ENCODE results near the gene WDR81. TPM values are rescaled to one million over a fixed set of nuclear protein-coding genes. Genes with fewer than 3 reads are reported as not detected.

Gene WDR81
- polyA plus RNA-seq, 2 of the 4 experiments (the other 2 are of a cell fraction) = 4.9 to 26.8 TPM

DNA sequence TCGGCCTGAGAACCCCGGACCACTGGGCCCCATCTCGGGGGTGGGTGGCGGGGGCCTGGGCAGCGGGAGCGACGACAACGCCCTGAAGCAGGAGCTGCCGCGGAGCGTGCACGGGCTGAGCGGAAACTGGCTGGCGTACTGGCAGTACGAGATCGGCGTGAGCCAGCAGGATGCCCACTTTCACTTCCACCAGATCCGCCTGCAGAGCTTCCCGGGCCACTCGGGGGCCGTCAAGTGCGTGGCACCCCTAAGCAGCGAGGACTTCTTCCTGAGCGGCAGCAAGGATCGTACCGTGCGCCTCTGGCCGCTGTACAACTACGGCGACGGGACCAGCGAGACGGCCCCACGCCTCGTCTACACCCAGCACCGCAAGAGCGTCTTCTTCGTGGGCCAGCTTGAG, 9.3 kb downstream of the WDR81 start (continued):
- TF ChIP-seq ZC3H11A (IDR thresholded peaks at IDR 0.05) = no peak
- TF ChIP-seq ZNF302 (CRISPR knock-in tag; IDR thresholded peaks at IDR 0.05) = no peak

DNA sequence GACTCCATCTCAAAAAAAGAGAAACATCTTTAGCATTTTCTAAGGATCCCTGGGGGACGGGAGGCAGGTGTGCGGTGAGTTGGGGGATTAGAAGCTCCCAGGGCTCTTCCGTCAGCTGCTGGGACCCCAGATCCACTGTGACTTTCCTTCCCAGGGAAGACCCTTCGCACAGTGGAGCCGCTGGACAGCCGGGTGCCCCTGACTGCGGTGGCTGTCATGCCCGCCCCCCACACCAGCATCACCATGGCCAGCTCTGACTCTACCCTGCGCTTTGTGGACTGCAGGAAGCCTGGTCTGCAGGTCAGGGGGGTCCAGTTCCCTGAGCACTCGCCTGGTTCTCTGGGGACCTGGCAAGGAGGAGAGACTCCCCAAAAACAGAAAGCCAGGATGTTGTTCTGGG, 10.9 kb downstream of the WDR81 start:
- 97% methylated on average over 10 of the region's 10 CpGs for WGBS (ENCODE audit: missing lambda C conversion rate)

DNA sequence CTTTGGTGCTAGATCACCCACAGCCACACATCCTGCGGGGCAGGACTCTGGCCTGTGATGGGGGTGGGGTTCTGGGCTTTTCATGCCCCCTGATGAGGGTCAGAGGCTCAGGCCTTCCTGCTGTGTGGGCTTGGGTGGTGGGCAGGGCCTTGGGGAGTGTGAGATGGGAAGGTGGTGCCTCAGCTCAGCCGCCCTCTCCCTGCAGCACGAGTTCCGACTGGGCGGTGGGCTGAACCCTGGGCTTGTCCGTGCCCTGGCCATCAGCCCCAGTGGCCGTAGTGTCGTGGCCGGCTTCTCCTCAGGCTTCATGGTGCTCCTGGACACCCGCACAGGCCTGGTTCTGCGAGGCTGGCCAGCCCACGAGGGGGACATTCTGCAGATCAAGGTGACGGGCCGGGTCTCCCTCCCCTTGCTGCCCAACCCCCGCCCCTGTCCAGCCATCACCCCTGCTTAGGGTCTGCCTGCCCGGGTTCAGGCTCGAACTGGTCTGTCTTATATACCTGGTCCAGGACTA, 11.4 kb downstream of the WDR81 start:
- TF ChIP-seq, protein P1, sequence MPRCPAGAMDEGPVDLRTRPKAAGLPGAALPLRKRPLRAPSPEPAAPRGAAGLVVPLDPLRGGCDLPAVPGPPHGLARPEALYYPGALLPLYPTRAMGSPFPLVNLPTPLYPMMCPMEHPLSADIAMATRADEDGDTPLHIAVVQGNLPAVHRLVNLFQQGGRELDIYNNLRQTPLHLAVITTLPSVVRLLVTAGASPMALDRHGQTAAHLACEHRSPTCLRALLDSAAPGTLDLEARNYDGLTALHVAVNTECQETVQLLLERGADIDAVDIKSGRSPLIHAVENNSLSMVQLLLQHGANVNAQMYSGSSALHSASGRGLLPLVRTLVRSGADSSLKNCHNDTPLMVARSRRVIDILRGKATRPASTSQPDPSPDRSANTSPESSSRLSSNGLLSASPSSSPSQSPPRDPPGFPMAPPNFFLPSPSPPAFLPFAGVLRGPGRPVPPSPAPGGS (IDR thresholded peaks at IDR 0.05) = no peak
- TF ChIP-seq RARB (CRISPR knock-in tag; IDR thresholded peaks at IDR 0.05) (no peak), FOXS1 (CRISPR knock-in tag; IDR thresholded peaks at IDR 0.05) (no peak), FOSB (CRISPR knock-in tag; IDR thresholded peaks at IDR 0.05) (no peak), SMC3 (IDR thresholded peaks at IDR 0.05) (no peak), SREBF2 (IDR thresholded peaks at IDR 0.05) (no peak), NR3C1 (IDR thresholded peaks at IDR 0.05) (no peak), HOXA7 (CRISPR knock-in tag; IDR thresholded peaks at IDR 0.05) (no peak), ZNF302 (CRISPR knock-in tag; IDR thresholded peaks at IDR 0.05) (no peak), JUN (IDR thresholded peaks at IDR 0.05) (no peak), CHD4 (IDR thresholded peaks at IDR 0.05; ENCODE audit: borderline replicate concordance) (no peak), TP53 (CRISPR knock-in tag; IDR thresholded peaks at IDR 0.05) (no peak), HEYL (CRISPR knock-in tag; IDR thresholded peaks at IDR 0.05) (no peak), RNF2 (IDR thresholded peaks at IDR 0.05; ENCODE audit: borderline replicate concordance, low read depth) (no peak), RCOR1 (IDR thresholded peaks at IDR 0.05; ENCODE audit: low read depth, low read length) (no peak), ZSCAN20 (CRISPR knock-in tag; IDR thresholded peaks at IDR 0.05) (no peak), POLR2AphosphoS2 (conservative IDR thresholded peaks at IDR 0.05; ENCODE audit: low read length) (no peak)
- peak overlapping the region; percentile 53 to 84 for H3K27ac ChIP-seq
- 80% methylated on average over 13 of the region's 17 CpGs for WGBS (ENCODE audit: missing lambda C conversion rate)
- peak overlapping the region; percentile 75 for H3K4me2 ChIP-seq
- POLR2A ChIA-PET = no interaction called here
- H3K9me3 ChIP-seq = no peaks in the 10 kb centered on the region
- no peak overlapping the region for H3K4me3 ChIP-seq
- ATAC-seq (peak; percentile 9 to 14; a peak in 3 of 6 replicates), DNase-seq (ENCODE audit: low read depth in 1 of 2, low spot score in 1 of 2) (no peak), FAIRE-seq (no peak)
- peaks cover 23% of the 10 kb centered on the region for H3K4me1 ChIP-seq
- CTCF ChIA-PET = interaction anchor here (0.8 to 1.9 kb wide), 8 partner anchors 14 to 289 kb away, joined by 3 to 12 read pairs (median 4); partner anchors contain the start of gene RTN4RL1

More for the DNA sequence above, 10.9 kb downstream of the WDR81 start:
- no peak for DNase-seq (ENCODE audit: low read depth in 1 of 2, low spot score in 1 of 2)
- Histone ChIP-seq H3K27ac (peak overlapping the region in 1 of 2 experiments; percentile 84; a peak in 3 of 6 replicates), H3K4me1 (peaks cover 27% of the 10 kb centered on the region), H3K9me3 (no peaks in the 10 kb centered on the region), H3K4me2 (no peak overlapping the region; the same call in 2 of the 3 replicates), H3K4me3 (no peak overlapping the region)
- TF ChIP-seq, protein P2, sequence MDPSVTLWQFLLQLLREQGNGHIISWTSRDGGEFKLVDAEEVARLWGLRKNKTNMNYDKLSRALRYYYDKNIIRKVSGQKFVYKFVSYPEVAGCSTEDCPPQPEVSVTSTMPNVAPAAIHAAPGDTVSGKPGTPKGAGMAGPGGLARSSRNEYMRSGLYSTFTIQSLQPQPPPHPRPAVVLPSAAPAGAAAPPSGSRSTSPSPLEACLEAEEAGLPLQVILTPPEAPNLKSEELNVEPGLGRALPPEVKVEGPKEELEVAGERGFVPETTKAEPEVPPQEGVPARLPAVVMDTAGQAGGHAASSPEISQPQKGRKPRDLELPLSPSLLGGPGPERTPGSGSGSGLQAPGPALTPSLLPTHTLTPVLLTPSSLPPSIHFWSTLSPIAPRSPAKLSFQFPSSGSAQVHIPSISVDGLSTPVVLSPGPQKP (IDR thresholded peaks at IDR 0.05; ENCODE audit: low read depth, low read length) = no peak
- TF ChIP-seq RCOR1 (IDR thresholded peaks at IDR 0.05; ENCODE audit: low read depth, low read length) (no peak), HDAC2 (IDR thresholded peaks at IDR 0.05) (no peak), ZC3H11A (IDR thresholded peaks at IDR 0.05) (no peak), KDM1A (IDR thresholded peaks at IDR 0.05; ENCODE audit: low read depth) (no peak), ZFP36 (IDR thresholded peaks at IDR 0.05; ENCODE audit: borderline replicate concordance, partially characterized antibody) (no peak)
- TF ChIP-seq, protein P3, sequence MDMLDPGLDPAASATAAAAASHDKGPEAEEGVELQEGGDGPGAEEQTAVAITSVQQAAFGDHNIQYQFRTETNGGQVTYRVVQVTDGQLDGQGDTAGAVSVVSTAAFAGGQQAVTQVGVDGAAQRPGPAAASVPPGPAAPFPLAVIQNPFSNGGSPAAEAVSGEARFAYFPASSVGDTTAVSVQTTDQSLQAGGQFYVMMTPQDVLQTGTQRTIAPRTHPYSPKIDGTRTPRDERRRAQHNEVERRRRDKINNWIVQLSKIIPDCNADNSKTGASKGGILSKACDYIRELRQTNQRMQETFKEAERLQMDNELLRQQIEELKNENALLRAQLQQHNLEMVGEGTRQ (IDR thresholded peaks at IDR 0.05) = no peak
- ChIA-PET POLR2A (no interaction called here), CTCF (interaction anchor here (0.8 to 1.5 kb wide), 3 partner anchors 14 to 290 kb away, joined by 3 to 4 read pairs (median 3); partner anchors contain the start of gene RTN4RL1)
- no peak for ATAC-seq
- no peak for FAIRE-seq

Measured in A549 (cell line).